Activated CD8-positive, alpha-beta memory T cell treated with anti-CD3 and anti-CD28 coated beads, Interleukin-2, amount 50 U/mL, for 48 hours (primary cell): ENCODE measurements around the gene CCDC8.
"Not testable (repeated sequence)": the region's sequence is repeated elsewhere in the genome, so short reads cannot be mapped to it uniquely, and the experiment has no call there.

Experiments used
- DNase-seq: peaks from one replicate; pipeline ENCODE4 v3.0.0-alpha.2; 2020

Gene CCDC8

GRCh38 chr19:46378268-46378667 lies 35.1 kb downstream of the CCDC8 start:
- DNase-seq: no peak

- DNase-seq: peak; percentile 34
These were observed 36.9 kb downstream of the CCDC8 start for GRCh38 chr19:46376241-46377153.

DNA sequence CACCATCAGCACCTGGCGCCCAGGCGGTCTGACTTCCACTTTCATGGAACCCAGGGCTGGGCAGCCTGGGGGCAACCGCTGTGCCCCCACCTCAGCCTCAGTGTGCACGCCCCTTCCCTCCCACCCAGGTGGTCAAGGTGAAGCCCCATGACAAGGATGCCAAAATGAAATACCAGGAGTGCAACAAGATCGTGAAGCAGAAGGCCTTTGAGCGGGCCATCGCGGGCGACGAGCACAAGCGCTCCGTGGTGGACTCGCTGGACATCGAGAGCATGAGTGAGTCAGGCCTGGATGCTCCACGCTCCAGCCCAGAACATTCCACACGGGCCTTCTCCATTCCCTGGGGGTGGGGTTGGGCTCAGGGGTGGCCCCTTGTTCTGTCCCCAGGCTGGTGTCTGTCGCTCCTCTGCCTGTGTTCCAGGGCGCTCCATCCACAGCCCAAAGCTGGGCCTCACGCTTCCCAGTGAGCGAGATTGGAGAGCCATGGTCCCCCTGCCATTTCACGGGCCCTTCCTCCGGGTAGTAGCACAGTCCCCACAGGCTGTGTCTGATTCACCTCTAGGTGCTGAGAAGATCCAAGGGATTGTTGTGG lies 37.8 kb downstream of the CCDC8 start:
- DNase-seq: not testable (repeated sequence)

DNA sequence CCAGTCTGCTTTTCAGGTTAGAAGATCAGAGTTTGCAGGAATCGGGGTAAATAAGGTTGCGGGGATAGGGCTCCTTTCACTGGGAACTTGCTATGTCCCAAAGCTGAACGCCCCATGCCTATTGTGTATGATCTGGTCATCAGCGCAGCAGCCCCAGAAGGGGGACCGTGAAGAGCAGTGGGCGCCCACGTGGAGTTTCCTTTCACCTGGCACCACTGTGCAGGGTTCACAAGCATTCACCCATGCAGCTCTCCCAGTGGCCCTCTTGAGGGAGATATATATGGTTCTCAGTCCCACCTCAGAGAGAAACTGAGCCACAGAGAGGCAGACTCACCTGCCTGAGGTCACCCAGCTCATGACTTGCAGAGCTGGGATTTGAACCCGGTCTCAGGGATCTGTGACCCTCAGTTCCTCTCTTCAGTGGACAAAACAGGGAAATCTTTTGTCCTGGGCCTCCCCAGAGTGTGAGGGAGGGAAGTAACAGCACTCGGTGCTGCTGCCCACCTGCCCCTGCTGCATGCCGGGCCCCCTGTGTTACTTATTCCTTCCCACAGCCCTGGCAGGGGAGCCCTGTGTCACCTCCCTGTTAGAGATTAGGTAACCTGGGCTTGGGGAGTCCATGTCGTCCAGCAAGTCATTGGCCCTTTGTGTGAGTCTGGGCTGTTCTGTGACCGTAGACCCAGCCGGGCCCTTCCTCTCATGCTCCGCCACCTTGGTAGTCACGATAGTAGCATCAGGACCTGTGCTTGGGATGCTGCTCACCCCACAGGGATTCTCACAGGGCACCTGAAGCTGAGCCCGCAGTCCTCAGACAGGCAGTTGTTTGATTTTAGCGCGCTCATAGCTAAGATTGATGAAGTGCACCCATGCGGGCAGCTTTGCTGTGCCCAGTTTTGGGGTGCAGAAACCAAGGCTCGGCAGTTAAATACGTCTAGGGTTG lies 38.6 kb downstream of the CCDC8 start:
- DNase-seq: peak; percentile 38

DNA sequence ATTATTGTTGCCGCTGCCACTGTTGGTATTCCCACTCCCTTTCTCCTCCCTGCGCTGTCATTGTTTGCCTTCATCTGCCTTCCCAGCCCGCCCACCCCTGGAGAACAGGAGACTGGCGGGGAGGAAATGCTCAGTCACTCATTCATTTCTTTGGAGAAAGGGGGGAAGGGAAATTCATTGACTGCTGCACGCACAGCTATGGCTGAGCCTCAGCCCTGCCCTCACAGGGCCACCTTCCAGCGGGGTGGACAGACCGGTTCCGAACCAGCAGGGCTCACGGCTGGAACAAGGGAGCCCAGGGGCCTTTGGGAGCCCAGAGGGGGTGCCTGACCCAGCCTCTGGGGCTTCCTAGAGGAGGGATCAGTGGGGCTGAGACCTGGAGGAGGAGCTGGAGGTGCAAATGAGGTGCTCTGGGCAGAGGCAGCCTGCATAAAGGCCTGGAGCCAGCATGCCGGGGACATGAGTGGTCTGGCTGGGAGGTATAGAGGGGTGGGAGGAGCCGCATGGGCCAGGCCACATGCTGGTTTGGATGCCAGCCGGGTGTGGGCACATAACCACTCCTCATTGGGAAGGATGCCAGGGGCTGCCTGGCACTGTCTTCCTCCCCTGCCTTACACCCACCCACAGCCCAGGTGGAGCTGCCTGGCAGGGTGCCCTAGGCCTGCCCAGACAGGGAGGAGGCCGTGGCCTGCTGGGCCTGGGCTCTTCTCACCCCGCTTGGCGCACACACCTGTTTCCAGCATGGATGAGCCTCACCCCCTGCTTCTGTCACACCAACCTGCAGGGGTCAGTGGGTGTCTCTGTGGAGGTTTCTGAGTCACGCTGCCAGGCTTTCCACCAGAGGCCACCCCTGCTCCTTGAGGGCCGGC lies 39.6 kb downstream of the CCDC8 start:
- peak; percentile 46 for DNase-seq

DNA sequence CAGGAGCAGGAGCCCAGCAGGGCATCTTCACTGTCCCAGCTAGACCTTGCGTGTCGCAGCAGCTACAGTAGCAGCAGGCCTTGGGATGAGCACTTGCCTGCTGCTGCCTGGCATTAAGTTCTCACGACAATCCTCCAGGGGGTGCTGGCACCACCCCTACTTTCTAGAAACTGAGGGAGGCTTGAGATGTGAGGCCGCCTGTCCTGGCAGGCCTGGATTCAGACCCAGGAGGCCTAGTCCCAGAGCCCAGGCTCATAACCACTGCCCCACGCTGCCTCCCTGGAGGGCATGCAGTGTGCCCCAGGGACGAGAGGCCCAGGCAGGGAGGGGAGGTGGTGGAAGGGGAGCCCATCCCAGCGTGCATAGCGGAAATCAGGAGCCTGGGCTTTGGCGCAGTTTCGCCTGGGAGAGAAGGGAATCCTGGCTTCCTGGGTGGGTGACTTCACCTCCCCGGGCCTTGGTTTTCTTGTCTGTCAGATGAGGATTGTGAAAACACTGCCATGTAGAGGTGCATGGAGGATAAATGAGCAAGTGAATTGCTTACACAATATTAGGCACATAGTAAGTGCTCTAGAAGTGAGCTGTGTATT lies 40.4 kb downstream of the CCDC8 start:
- no peak for DNase-seq

GRCh38 chr19:46371371-46371901 lies 41.9 kb downstream of the CCDC8 start:
- DNase-seq: no peak

GRCh38 chr19:46369817-46370216 lies 43.5 kb downstream of the CCDC8 start:
- no peak for DNase-seq

DNA sequence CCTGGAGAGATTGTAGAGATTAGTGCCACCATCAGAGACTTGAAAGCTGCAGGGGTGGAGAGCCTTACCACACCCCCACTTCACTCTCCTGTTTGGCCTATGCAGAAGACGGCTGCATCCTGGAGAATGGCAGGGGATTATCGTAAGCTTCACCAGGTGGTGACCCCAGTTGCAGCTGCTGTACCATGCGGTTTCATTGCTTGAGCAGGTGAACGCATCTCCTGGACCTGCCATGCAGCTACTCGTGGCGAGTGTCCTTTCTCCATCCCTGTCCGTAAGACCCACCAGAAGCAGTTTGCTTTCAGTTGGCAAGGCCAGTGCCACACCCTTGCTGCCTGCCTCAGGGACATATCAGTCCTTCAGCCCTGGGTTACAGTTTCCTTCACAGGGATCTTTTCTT lies 45.2 kb downstream of the CCDC8 start:
- DNase-seq: no peak

DNA sequence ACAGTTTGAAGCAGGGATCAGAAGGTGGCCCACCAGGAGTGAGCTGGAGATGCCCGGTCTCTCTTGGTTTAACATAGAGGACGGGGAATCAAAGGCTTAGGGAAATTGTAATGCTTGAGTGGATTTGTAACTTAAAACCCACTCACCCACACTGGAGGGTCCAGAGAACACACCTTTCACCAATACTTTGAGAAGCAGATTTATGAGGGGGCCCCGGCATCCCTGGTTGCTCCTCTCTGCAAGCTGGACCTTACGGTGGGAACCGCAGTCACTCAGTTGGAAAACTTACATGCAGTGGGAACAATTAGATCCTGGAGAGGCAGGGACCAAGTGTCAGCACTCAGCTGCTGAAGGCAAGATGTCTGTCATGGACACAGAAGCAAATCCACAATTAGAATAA lies 45.9 kb downstream of the CCDC8 start:
- no peak for DNase-seq

- DNase-seq: no peak
These were observed 46.6 kb downstream of the CCDC8 start for GRCh38 chr19:46366620-46367292.

GRCh38 chr19:46365561-46365960 lies 47.8 kb downstream of the CCDC8 start:
- DNase-seq: no peak

DNA sequence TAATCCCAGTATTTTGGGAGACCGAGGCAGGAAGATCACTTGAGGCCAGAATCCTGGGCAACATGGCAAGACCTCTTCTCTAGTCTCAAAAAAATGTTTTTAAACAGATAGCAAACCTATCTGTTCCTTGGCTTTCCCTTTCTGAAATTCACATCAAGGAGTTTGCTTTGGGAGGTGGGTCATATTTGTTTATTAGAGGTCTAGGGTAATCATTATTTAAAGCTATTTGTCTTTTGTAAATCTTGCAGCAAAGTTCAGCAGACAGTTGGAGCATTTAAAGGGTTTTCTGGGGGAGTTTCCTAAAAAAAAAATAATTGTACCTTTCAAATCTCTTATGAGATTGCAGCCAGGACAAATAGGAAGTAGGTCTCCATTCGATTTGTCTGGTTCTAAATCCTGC lies 49.0 kb downstream of the CCDC8 start:
- DNase-seq: no peak

GRCh38 chr19:46361915-46362314 lies 51.4 kb downstream of the CCDC8 start:
- DNase-seq: no peak
